Glomerular visceral epithelial cell (primary cell): ENCODE data around the gene ZDHHC19.
"Not testable (repeated sequence)": the region's sequence is repeated elsewhere in the genome, so short reads cannot be mapped to it uniquely, and the experiment has no call there.

Experiments
- DNase-seq: peaks from one replicate; pipeline ENCODE4 v3.0.0-alpha.2; 2016; ENCODE audit errors: extremely low spot score

The ZDHHC19 gene

GRCh38 chr3:196179380-196180308 is 31.6 kb downstream of the ZDHHC19 start:
- no peak for DNase-seq

- DNase-seq = no peak
Measured at GRCh38 chr3:196178993-196179379, 32.2 kb downstream of the ZDHHC19 start.

- no peak for DNase-seq
Measured at GRCh38 chr3:196177967-196178366, 33.2 kb downstream of the ZDHHC19 start.

- DNase-seq = no peak
Measured at GRCh38 chr3:196177567-196177966, 33.6 kb downstream of the ZDHHC19 start.

GRCh38 chr3:196175722-196176121 is 35.5 kb downstream of the ZDHHC19 start:
- no peak for DNase-seq

GRCh38 chr3:196175116-196175625 is 36.0 kb downstream of the ZDHHC19 start:
- DNase-seq = no peak

GRCh38 chr3:196174652-196175051 is 36.5 kb downstream of the ZDHHC19 start:
- DNase-seq = no peak

- not testable (repeated sequence) for DNase-seq
Measured at GRCh38 chr3:196170296-196170695, 40.9 kb downstream of the ZDHHC19 start.

GRCh38 chr3:196169836-196170240 is 41.4 kb downstream of the ZDHHC19 start:
- DNase-seq = no peak

GRCh38 chr3:196168808-196169391 is 42.3 kb downstream of the ZDHHC19 start:
- no peak for DNase-seq

GRCh38 chr3:196166741-196167140 is 44.5 kb downstream of the ZDHHC19 start:
- DNase-seq = no peak

- no peak for DNase-seq
Measured at GRCh38 chr3:196165850-196166249, 45.4 kb downstream of the ZDHHC19 start.

GRCh38 chr3:196165006-196165575 is 46.1 kb downstream of the ZDHHC19 start:
- not testable (repeated sequence) for DNase-seq

GRCh38 chr3:196164576-196164975 is 46.6 kb downstream of the ZDHHC19 start:
- DNase-seq = no peak

- no peak for DNase-seq
Measured at GRCh38 chr3:196163666-196164493, 47.3 kb downstream of the ZDHHC19 start.

GRCh38 chr3:196163212-196163611 is 48.0 kb downstream of the ZDHHC19 start:
- no peak for DNase-seq

- DNase-seq = no peak
Measured at GRCh38 chr3:196162679-196163078, 48.5 kb downstream of the ZDHHC19 start.

GRCh38 chr3:196159952-196160804 is 51.0 kb downstream of the ZDHHC19 start:
- DNase-seq = peak; percentile 10

GRCh38 chr3:196159526-196159925 is 51.7 kb downstream of the ZDHHC19 start:
- DNase-seq = no peak

- DNase-seq = no peak
Measured at GRCh38 chr3:196156160-196156559, 55.0 kb downstream of the ZDHHC19 start.

GRCh38 chr3:196150481-196150880 is 60.7 kb downstream of the ZDHHC19 start:
- DNase-seq = no peak
